RWPE1 (cell line): Measurements from ENCODE around the gene TVP23A.

Source experiments
- CTCF ChIA-PET: fragments of 350-600 bp; sonication (Branson Sonifier 250); formaldehyde crosslinking; extraction: SDS; loops from one replicate; lab custom pipeline; 2021; lab: Yijun Ruan, JAX
- POLR2A ChIA-PET: fragments of 400-600 bp; formaldehyde crosslinking; extraction: SDS; loops from one replicate; lab custom pipeline; 2020; ENCODE audit warnings: antibody characterized with exemption; ENCODE audit not compliant: low non-redundant PET; lab: Yijun Ruan, JAX
- DNase-seq: peaks from one replicate; pipeline ENCODE4 v3.0.0; 2012; ENCODE audit warnings: low spot score
- H3K27ac ChIP-seq: fragments of 450-650 bp; 2 replicates; pipeline ENCODE4 v1.5.1; 2017
- TF ChIP-seq, protein P1 (sequence below): fragments of 450-650 bp; conservative IDR thresholded peaks from 2 replicates; pipeline ENCODE4 v1.5.1; 2017; ENCODE audit warnings: low read depth, mild to moderate bottlenecking

The TVP23A gene

DNA sequence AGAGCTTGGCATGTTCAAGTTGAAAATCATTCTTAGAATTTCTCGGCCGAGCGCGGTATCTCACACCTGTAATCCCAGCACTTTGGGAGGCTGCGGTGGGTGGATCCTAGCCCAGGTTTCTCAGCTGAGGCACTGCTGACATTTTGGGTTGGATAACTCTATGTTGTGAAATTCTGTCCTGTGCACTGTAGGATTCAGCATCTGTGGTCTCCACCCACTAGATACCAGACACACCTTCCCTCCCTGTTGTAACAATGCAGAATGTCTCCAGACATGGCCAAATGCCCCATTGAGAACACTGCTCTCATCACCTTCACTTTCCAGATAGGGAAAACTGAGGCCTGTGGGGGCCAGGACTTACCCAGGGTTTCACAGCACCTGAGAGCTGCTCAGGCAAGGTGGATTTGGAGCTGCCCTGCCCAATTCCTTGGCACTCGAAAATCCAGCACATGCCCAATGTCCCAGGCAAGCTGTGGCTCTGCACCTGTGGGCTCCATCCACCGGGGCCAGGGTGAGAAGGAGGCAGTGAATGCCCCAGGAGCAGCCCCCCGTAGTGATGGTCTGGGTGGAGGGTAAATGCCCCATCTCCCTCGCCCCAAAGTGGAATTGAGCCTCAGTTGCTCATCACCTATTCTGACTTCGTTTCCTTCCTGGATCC lies 20.2 kb upstream of the TVP23A start:
- ChIA-PET POLR2A (no interaction called here), CTCF (no interaction called here)
- no peak overlapping the region for H3K27ac ChIP-seq
- TF ChIP-seq, protein P1, sequence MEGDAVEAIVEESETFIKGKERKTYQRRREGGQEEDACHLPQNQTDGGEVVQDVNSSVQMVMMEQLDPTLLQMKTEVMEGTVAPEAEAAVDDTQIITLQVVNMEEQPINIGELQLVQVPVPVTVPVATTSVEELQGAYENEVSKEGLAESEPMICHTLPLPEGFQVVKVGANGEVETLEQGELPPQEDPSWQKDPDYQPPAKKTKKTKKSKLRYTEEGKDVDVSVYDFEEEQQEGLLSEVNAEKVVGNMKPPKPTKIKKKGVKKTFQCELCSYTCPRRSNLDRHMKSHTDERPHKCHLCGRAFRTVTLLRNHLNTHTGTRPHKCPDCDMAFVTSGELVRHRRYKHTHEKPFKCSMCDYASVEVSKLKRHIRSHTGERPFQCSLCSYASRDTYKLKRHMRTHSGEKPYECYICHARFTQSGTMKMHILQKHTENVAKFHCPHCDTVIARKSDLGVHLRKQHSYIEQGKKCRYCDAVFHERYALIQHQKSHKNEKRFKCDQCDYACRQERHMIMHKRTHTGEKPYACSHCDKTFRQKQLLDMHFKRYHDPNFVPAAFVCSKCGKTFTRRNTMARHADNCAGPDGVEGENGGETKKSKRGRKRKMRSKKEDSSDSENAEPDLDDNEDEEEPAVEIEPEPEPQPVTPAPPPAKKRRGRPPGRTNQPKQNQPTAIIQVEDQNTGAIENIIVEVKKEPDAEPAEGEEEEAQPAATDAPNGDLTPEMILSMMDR, result no peak
- no peak for DNase-seq

DNA sequence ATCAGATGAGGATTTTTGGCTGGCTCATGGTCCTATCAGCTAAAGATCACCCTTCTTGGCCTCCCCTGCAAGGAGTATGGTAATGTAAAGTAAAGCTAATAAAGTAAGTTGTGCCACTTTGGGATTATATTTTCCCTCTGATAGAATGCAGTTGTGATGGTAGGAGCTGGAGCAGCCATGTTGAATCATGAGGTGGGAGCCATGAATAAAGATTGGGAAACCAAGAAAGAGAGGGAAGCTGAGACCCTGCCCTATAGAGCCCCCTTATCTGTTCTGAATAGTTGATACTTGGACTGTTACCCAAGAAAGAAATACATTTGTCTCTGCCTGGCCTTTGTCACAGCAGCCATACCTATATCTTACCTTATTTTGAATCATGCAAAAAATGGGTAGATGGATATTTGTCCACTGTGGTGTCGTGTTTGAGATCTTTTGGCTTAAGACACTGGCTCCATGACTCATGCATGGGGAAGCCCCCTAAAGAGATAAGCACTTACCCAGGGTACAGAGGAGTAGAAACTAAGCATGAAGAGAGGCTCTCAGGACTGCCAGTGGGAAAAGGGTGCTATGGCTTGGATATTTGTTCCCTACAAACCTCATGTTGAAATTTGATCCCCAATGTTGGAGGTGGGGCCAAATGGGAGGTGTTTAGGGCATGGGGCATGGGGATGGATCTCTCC lies 17.7 kb upstream of the TVP23A start:
- H3K27ac ChIP-seq, result no peak overlapping the region
- ChIA-PET CTCF (no interaction called here), POLR2A (no interaction called here)
- no peak for DNase-seq
- TF ChIP-seq, protein P1, result no peak

DNA sequence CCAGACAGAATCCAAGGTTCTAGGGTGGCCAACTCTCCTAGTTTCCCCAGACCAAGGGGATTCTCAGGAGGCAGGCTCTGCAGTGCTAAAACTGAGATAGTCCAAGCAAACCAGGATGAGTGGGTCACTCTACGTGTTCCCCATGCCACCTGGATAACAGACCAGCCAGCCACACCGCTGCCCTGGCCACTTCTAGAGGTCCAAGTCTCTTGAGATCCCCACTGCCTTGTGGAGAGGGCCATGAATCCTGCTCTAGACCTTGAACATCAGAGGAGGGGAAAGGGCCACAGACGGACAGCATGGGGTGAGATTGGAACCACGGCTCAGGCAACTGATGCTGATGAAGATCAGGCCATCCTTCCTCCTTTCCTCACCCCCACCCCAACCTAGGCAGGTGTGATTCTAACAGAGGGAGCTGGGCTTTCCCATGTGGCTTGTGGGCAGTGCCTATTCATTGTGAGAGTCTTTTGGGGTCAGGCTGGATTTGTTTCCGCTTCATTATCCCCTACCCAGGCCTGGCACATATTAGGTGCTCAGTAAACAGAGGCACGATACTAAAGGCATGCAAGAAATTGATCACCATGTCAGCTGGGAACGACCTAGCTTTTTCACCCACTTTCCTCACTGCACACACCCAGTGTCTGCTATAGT lies 16.8 kb upstream of the TVP23A start:
- no peak overlapping the region for H3K27ac ChIP-seq

GRCh38 chr16:10834766-10835165 lies 16.2 kb upstream of the TVP23A start:
- CTCF ChIA-PET, result interaction anchor here (0.6 kb wide), 1 partner anchor 76 kb away, joined by 3 read pairs; no protein-coding TSS in a partner anchor
- no peak overlapping the region for H3K27ac ChIP-seq
- POLR2A ChIA-PET, result no interaction called here
- TF ChIP-seq, protein P1, result no peak
- no peak for DNase-seq

More for the DNA sequence above, 16.8 kb upstream of the TVP23A start:
- DNase-seq, result no peak
- ChIA-PET POLR2A (no interaction called here), CTCF (no interaction called here)
- TF ChIP-seq, protein P1, result no peak

DNA sequence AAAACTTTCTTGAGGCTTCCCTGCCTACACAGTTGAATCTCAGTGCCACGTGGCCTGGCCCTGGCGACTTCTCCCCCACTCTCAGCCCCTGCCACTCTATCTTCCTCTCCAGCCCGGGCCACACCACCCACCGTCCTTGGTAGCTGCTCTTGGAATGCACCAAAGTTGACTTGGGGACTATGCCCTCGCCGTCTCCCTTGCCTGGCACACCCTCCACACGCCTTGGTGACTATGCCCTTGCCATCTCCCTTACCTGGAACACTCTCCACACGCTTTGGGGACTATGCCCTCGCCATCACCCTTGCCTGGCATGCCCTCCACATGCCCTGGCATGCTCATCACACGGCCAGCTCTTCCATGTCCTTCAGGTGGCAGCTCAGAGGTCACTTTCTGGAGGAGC lies 15.5 kb upstream of the TVP23A start:
- TF ChIP-seq, protein P1, result no peak
- ChIA-PET CTCF (no interaction called here), POLR2A (no interaction called here)
- H3K27ac ChIP-seq, result no peak overlapping the region
- DNase-seq, result no peak

DNA sequence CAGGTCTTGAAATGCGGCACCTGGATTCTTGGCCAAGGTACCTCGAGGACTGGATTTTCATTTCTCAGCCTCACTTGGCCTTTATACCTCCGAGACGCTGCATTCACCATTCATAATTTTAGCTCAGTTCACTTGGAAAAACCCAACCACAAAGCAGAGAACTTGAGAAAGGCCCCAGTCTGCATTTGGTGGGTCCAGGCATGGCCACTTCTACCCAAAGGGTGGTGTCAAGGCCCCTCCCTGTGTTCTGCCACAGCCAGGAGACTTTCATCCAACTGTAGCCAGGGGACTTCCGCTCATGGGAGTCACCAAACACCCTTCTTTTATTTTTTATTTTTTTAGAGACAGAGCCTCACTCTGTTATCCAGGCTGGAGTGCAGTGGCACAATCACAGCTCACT lies 14.7 kb upstream of the TVP23A start:
- no peak for DNase-seq
- CTCF ChIA-PET, result no interaction called here
- POLR2A ChIA-PET, result interaction anchor here (0.6 kb wide), 1 partner anchor 107 kb away, joined by 3 read pairs; no protein-coding TSS in a partner anchor

More for the DNA sequence above, 14.7 kb upstream of the TVP23A start:
- TF ChIP-seq, protein P1, result no peak
- H3K27ac ChIP-seq, result no peak overlapping the region
